Kidney tubule cell (primary cell): ENCODE measurements around the gene RAD50.
A peak's percentile ranks its signal among the peaks of the same experiment; 100 is the strongest.
"Not testable (repeated sequence)": the region's sequence is repeated elsewhere in the genome, so short reads cannot be mapped to it uniquely, and the experiment has no call there.

Experiments
- DNase-seq: peaks from one replicate; pipeline ENCODE4 v3.0.0-alpha.2; 2018; ENCODE audit warnings: low spot score

The RAD50 gene

DNA sequence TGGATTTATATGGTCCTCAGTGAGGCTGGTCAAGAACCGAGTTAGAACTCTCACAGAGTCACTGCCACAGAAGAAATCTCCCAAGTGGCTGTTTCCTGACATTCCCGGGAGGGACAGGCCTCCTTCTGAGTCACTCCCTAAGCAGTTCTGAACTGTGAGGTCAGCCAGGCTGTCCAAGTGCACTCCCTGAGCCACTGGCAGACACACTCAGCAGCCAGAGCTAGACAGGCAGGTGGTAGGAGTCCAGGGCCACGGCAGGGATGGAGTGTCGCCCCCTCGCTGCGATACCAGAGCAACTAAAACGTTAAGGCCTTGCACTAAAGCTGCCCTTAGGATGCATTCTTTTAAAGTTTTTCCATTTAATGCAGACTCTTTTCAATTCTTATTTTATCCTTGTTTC lies 120.4 kb downstream of the RAD50 start:
- DNase-seq: peak; percentile 93

DNA sequence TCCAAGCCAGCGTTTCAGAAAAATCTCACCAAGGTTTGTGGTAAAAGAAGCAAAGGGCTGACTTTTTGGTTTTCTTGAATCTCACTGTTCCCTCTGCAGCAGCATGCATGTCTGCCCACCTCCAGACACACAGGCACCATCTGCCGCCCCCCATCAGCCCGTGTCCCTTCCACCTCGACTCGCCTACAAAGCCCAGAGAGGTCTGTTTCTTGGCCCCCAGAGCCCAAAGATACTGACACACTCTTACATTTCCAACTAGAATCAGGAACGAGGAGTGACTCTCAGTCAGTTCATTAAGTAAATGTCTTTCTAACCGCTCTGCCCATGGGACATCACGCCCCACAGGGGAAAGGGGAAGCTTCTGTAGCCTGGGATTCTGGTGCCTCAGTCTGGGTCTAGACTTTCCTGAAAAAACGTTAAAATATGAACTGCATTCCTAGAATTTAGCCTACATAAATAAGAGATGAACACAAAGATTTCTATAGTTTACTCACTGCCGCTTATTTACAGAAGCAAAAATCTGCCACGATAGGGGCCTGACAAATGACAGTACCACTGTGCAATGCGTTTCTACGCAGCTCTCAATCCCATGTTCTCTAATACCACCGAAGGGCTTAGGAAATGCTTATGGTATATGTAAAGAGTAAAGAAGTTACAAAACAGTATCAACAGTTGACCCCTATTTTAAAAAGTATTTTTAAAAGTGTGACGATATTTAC lies 121.1 kb downstream of the RAD50 start:
- no peak for DNase-seq

DNA sequence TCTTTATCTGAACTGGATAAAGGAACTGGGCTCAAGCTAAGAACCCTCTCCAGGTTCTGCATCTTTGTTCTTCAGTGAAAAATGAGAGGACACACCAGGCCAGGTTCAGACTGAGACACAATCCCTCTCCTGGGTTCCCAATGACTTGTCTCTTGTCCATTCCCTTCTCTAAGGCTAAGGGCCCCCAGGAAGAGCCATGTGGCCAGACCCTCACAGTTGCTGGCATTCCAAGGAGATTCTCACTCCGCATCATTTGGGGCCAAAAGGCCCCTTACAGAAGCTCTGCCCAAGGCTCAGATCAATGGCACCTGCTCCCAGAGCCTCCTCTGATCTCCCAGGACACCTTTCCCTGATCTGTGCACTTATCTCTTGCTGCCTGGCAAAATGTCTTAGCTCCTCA lies 122.0 kb downstream of the RAD50 start:
- no peak for DNase-seq

DNA sequence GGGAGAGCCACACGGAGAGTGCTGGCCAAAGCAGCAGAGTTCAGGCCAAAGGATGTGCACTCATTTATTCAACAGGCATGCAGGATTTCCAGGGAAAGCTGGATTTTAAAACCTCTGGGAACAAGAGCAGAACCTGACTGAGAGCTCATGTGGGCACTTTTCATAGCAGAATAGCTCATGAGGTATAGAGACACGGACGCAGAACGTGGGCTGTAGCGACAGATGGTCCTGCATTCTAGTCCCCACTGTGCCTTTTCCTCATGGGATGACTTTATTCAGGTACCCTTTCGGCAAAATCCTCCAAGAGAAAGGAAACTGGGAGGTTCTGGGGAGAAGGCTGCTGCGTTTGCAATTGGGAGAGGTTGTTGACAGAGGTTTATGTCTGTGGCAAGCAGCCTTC lies 122.4 kb downstream of the RAD50 start:
- DNase-seq: no peak

DNA sequence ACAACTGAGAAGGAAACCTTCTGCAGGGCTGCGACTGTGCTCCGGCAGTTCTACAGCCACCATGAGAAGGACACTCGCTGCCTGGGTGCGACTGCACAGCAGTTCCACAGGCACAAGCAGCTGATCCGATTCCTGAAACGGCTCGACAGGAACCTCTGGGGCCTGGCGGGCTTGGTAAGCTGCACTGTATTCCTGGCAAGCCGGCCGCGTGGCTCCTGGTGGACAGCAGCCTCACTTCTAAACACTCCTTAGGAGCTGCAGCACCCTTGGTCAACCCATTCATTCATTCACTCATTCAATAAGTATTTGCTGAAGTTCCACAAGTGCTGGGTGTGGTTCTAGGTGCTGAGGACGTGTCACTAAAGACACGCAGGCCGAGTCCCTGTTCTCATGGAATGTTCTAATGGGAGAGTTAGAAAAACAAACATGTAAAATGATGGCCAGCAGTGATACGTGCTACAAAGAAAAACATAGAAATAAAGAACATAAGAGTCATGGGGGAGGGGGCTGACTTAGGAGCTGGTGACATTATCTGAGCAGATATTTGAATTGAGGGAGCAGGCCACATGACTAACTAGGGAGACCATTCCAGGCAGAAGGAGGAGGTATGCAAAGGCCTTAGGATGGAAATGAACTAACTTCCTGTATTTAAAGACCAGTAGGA lies 123.1 kb downstream of the RAD50 start:
- DNase-seq: no peak

DNA sequence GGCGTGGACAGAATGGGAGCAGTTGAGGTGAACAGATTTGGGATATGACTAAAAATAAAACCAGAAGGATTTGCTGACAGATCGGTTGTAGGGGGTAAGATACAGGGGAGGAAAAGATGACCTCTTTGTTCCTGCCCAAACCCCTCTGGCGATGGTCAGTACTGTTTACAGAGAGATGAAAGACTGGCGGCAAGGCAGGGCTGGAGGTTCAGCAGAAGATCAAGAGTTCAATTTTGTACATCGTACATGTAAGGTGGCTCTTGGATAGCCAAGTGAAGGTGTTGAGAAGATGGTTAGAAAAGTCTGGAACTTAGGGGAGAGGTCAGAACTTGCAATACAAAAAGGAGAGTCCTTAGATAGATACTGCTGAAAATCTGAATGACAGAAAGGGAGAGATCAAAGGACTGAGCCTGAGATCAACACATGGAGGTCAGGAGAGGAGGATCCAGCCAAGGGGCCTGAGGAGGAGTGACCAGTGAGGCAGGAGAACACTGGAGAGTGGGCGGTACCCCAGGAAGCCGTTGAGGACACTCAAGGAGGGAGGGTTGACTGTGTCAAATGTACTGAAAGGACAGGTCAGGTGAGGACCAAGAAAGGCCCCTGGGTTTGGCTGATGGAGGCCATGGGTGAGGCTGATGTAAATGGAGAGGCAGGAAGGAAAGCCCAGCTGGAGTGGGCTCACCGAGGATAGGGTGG lies 124.2 kb downstream of the RAD50 start:
- no peak for DNase-seq

DNA sequence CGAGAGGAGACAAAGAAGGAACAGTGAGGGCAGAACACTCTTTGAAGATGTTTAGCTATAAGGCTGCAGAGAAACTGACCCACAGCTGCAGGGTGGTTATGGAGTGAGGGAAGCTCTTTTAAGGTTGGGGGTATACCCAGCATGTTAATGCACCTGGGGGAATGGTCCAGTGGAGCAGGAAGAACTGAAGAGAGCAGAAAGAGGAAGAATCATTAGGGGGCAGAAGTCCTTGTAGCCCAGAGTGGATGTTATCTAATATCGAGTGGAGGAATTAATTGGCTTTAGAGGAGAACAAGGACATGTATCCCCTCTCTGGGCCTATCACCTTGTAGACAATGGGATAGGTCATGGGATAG lies 124.7 kb downstream of the RAD50 start:
- no peak for DNase-seq

DNA sequence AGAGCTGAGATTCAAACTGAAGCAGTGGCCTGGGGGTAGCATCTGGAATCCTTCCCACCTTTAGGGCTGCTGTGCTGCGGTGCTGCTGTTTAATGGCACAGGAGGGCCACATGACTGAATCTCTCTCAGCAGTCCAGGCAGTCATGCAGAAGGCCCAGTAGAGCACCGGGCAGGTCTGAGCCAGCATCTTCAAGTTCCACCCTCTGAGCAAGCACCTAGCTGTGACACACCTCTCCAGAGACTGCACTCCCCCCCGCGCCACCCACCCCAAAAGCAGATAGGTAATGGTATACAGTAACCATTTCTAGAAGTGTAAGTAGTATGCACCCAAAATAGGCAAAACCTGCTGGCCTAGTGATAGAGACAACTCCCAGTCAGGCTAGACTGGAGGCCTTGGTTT lies 125.2 kb downstream of the RAD50 start:
- no peak for DNase-seq

DNA sequence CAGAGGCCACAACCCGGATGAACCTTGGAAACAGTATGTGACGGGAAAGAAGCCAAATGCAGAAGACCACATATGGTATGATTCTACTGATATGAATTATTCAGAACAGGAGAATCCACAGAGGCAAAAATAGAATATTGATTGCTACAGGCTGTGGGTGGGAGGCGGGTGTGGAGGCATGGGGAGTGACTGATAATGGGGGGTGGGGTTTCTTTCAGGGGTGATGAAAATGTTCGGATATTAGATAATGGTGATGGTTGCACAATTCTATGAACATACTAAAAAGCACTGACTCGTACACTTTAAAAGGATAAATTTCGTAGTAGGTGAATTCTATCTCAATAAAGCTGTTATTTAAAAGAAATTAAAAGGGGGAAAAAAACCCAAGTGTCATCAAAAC lies 127.7 kb downstream of the RAD50 start:
- DNase-seq: no peak

DNA sequence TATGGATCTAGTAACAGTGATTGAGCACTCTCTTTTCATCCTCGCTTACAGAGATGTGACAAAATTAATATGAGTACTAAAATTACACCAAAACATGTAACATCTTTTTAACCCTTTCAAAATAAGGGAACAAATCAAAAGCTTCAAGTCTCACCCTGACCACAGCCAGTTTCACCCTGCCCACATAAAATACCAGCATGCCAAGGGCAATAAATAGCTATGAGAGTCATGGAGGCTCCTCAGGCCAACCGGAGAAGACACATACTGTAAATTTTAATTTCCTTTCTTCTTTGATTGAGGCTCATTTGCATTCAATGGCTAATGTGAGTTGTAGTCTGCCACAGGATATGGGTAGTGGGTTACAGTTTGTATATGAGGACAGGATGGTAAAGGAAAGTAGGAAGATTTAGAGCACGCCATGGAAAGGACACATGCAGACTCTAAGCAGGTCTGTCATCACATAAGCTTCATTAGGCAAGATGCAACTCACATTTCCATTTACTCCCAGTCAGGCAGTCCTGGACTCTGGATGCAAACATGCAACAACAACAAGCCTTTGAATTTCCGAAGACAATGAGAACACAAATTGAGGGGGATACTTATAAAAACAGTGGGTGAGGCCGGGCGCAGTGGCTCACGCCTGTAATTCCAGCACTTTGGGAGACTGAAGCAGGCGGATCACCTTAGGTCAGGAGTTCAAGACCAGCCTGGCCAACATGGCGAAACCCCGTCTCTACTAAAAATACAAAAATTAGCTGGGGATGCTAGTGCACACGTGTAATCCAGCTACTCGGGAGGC lies 128.3 kb downstream of the RAD50 start:
- DNase-seq: no peak

DNA sequence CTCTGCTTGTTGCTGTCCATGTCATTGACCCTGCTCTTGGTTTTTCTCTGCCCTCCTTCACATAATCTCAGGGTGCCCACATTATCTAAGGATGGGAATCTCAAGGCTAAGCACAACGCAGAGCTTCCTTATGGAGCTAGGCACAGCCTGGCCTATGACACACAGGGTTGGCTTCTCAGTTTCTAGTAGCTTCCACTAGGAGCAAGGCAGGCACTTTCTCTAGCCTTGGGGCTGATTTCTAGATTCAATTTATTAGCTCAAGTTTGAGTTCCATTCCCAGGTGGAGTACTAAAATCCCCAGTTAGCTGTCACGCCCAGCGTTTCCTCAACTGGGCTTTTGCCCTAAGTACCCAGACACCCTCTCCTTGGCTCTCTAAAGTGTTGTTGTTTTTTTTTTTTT lies 129.4 kb downstream of the RAD50 start:
- no peak for DNase-seq

DNA sequence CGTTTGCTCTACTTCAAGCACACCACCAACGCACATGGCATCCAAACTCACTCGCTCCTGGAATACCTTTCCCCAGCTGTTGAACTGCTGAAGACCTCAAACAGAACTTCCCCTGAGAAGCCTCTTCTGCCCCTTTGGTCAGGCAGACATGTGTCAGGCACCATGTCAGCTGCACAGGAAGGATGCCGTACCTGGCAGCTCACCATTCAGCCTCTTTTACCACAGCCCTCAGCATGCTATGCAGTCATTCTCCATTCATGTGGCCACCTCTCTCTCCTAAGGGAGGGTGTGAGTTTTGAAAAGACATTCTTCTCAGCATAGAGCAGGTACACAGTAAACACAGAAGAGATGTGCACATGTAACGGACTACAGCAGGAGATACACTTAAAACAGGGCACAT lies 131.2 kb downstream of the RAD50 start:
- no peak for DNase-seq

DNA sequence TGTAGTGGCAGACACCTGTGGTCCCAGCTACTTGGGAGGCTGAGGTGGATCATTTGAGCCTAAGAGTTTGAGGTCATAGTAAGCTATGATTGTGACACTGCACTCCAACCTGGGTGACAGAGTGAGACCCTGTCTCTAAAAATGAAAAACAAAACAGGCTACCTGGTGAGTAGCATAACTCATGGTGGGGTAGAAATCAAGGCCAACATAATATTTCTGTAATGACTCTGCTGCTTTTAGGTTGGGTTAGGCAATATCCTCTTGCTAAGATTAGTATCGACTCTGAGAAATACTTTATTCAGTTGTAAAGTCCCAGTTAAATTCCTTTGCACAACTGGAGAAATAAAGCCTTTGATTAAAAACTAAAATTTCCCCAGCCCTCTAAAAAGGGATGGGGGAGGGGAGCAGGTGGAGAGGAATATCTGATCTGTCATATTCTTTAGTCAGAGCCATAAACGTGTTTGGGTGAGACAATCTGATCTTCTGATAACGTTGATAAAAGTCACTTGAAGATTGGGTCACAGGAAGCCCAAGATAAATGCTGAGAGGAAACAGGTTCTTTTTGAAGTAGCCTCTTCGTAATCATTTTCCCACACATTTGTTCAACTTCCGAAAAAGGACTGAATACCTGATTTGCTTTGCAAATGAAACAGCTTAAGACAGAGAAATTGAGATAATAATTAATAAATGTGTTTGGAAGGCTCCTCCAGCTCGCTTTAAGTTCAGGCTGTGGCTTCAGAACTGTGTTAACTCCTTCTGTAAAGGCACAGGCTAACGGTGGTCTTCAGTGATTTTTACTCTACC lies 132.0 kb downstream of the RAD50 start:
- no peak for DNase-seq

DNA sequence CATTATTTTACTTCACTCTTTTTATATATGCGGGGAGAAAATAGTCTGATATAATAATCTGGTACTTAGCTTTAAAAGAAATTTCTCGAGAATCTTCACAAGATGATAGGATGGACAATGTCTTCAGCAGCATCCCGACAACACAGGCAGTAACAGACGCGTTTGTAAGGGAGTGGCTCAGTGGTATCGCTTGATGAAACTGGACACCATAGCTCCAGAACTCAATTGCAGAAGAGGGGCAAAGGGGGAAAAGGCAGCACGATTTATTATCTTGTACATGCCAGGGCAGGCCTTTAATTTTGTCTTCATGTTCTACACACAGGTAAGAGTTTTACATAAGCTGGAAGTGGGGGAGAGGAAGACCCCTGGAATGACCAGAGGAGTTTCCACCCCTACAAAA lies 132.7 kb downstream of the RAD50 start:
- DNase-seq: no peak

DNA sequence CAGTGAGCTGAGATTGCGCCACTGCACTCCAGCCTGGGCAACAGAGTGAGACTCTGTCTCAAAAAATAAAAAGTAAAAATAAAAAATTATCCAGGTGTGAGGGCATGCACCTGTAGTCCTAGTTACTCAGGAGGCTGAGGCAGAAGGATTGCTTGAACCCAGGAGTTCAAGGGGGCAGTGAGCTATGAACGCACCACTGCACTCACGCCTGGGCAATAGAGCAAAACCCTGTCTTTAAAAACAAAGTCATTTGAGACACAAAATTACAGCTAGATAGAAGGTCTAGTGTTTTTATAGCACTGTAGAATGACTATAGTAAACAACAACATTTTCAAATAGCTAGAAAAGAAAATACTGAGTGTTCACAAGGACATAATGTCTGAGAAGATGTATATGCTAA lies 133.4 kb downstream of the RAD50 start:
- DNase-seq: no peak

DNA sequence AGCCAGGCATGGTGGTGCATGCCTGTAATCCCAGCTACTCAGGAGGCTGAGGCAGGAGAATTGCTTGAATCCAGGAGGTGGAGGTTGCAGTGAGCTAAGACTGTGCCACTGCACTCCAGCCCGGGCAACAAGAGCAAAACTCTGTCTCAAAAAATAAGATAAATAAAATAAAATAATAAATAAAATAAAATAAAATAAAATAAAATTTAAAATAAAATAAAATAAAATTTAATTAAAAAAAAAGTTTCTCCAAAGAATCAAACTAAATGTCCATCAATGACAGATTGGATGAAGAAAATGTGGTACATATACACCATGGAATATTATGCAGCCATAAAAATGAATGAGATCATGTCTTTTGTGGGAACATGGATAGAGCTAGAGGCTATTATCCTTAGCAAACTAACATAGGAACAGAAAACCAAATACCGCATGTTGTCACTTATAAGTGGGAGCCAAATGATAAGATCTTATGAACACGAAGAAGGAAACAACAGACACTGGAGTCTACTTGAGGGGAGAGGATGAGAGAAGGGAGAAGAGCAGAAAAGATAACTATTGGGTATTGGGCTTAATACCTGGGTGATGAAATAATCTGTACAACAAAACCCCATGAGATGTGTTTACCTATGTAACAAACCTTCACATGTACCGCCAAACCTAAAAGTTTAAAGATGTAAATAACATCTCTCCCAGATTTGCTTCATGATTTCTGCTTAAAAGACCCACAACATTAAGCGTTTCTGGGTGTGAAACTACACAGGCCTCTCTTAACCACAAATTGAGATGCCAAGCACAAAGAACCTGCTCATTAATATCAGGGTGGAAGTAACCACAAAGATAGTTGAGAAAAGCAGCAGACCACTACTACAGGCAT lies 135.2 kb downstream of the RAD50 start:
- not testable (repeated sequence) for DNase-seq

DNA sequence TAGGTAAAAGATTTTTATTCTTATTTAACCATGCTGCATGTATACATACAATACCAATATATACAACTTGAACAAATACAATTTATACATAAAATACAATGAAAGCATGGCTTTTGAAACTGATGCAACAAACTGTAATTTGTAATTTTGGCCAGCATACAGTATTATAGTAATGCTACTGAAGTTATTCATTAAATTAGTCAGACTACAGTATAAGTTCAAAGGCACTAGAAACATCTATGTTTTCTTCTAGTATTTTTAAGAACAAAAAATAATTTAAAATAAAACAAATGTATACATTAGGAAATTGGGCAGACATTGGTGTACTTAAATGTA lies 135.8 kb downstream of the RAD50 start:
- no peak for DNase-seq
